Measurements from ENCODE around the gene ZNF385B.

ZNF385B gene

DNA sequence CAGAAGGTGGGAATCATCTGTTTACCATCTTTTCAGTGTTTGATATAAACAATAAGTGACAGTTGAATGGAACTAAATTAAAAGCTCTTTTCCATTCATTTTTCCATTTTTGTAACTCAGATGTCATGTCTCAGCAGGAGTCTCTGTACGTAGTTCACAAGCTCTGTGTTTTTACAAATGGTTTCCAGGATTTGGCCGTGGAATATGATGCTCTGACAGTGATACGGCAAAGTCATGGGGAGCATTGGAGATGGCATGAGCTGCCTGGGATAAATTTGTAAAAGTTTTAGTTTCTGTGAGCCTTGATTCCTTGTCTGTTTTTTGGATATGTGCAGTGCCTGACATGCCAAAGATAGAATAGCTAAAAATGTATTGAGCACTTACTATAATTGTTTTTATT, 428.7 kb downstream of the ZNF385B start:
- no peak for DNase-seq

- no peak for DNase-seq
Observed at GRCh38 chr2:179429597-179429996, 431.8 kb downstream of the ZNF385B start.

GRCh38 chr2:179429060-179429471, 432.3 kb downstream of the ZNF385B start:
- DNase-seq = no peak

- no peak for DNase-seq
Observed at GRCh38 chr2:179428649-179429048, 432.8 kb downstream of the ZNF385B start.

DNA sequence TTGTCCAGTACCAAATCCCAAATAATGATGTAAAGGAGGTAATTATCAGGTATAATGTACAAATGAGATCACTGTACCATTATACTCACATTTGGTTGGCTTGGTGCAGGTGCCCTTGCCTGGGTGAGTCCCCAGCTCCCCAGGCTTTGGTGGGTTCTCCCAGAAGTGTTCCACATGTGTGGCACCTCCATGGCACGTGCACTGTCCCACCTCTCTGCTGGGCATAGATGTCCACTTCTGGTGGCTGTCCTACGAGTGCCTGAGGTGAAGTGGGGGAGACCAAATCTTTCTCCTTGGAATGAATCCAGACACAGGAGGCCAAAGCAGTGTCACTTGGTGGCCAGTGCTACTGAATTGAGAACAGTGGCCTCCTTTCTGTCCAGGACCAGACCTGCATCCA, 434.3 kb downstream of the ZNF385B start:
- DNase-seq = no peak

GRCh38 chr2:179424571-179424970, 436.8 kb downstream of the ZNF385B start:
- no peak for DNase-seq

DNA sequence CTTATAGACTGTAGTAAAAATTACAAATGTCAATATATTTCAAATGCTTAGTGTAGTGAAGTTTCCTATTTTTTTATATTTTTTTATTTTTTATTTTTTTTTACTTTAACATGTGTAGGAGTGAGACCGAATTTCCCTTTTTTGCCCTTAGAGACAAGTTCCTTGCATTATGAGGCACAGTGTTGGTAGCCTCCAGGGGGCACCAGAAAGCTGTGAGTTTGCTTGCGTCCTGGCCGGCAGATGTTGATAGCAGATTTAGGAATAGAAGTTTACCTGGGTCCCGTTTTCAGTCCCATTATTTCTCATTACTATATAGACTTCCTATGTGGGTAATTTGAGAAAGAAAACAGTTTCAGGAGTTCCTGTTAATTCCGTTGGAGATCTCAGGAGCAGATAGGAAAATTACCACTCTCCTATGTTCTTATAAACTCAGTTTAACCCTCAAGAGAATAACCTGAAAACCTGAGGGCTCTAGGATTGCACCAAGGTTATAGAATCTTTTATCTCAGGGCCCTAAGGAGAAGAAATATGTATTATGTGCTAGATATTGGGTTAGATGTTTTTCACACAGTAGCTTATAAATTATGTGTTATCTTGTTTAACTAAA, 439.3 kb downstream of the ZNF385B start:
- peak; percentile 27 for DNase-seq

- no peak for DNase-seq
Observed at GRCh38 chr2:179417436-179417949, 443.9 kb downstream of the ZNF385B start.

DNA sequence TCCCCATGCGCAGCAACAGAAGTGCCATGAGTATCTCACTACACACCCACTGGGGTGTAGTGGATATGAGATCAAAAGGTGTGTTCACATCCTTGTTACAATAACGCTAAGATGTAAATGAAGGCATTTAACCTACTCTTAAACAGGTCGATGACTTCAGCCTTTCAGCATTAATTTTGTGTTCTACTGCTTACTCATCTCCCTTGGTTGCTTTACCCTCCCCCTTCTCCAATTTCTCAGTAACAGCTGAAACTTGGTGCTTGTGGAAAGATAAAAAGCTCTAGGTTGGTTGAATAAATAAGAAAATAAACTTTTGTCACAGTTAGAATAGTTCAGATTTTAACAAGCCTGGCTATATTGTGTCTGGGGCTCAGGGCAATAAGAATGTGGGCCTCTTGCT, 449.3 kb downstream of the ZNF385B start:
- no peak for DNase-seq

- DNase-seq = peak; percentile 8
Observed at GRCh38 chr2:179410552-179411356, 450.7 kb downstream of the ZNF385B start.

- no peak for DNase-seq
Observed at GRCh38 chr2:179403624-179404023, 457.8 kb downstream of the ZNF385B start.

- DNase-seq = no peak
Observed at GRCh38 chr2:179393481-179393880, 467.9 kb downstream of the ZNF385B start.
